ENCODE measurements around the gene MAP6.

DNA sequence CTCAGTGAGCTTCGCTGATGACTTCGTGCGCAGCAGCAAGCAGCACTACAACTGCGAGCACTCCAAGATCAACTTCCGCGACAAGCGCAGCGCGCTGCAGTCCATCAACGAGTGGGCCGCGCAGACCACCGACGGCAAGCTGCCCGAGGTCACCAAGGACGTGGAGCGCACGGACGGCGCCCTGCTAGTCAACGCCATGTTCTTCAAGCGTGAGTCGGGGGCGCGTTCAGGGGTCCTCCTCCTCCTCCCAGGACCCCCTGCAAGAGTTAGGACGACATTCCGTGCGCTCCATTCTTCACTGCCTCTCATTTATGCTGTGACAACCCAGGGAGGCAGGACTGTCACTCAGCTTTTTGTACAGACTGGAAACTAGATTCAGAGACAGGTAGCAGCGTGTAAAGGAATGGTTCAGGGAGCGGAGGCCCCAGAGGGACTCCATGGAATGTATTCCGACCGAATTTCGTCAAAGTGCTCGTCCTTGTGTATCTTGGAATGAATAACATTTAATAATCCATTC lies 102.0 kb downstream of the MAP6 start:
- TF ChIP-seq POLR2A (IDR thresholded peaks at IDR 0.05; ENCODE audit: borderline replicate concordance, extremely low read depth, insufficient read depth, insufficient read length) = no peak
- no peak for TF ChIP-seq CEBPB (IDR thresholded peaks at IDR 0.05; ENCODE audit: low read depth)
- no peak for TF ChIP-seq POLR2AphosphoS5 (IDR thresholded peaks at IDR 0.05; ENCODE audit: low read depth, low read length)
- TF ChIP-seq, protein P1, sequence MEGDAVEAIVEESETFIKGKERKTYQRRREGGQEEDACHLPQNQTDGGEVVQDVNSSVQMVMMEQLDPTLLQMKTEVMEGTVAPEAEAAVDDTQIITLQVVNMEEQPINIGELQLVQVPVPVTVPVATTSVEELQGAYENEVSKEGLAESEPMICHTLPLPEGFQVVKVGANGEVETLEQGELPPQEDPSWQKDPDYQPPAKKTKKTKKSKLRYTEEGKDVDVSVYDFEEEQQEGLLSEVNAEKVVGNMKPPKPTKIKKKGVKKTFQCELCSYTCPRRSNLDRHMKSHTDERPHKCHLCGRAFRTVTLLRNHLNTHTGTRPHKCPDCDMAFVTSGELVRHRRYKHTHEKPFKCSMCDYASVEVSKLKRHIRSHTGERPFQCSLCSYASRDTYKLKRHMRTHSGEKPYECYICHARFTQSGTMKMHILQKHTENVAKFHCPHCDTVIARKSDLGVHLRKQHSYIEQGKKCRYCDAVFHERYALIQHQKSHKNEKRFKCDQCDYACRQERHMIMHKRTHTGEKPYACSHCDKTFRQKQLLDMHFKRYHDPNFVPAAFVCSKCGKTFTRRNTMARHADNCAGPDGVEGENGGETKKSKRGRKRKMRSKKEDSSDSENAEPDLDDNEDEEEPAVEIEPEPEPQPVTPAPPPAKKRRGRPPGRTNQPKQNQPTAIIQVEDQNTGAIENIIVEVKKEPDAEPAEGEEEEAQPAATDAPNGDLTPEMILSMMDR (IDR thresholded peaks at IDR 0.05 in 2 of 3, conservative IDR thresholded peaks at IDR 0.05 in 1 of 3; ENCODE audit: borderline replicate concordance in 1 of 3, insufficient read depth in 1 of 3, low read depth in 2 of 3, low read length in 2 of 3) = no peak
- TF ChIP-seq REST (IDR thresholded peaks at IDR 0.05; ENCODE audit: low read depth) = no peak
- no peak for TF ChIP-seq EZH2phosphoT487 (IDR thresholded peaks at IDR 0.05; ENCODE audit: borderline replicate concordance)
- no peak for TF ChIP-seq SRF (IDR thresholded peaks at IDR 0.05; ENCODE audit: low read depth)
- TF ChIP-seq FOSL1 (IDR thresholded peaks at IDR 0.05; ENCODE audit: low read depth) = no peak
- TF ChIP-seq EZH2 (IDR thresholded peaks at IDR 0.05) = no peak
- no peak for TF ChIP-seq MAX (IDR thresholded peaks at IDR 0.05)
- no peak for TF ChIP-seq ZFX (IDR thresholded peaks at IDR 0.05)
- TF ChIP-seq EGR1 (IDR thresholded peaks at IDR 0.05; ENCODE audit: low read depth) = no peak
- no peak for TF ChIP-seq ZNF274 (IDR thresholded peaks at IDR 0.05; ENCODE audit: low read depth, low read length)
- no peak for TF ChIP-seq SIN3A (IDR thresholded peaks at IDR 0.05; ENCODE audit: low read depth)
